ENCODE results near the gene SYN1.
A peak's percentile ranks its signal among the peaks of the same experiment; 100 is the strongest.

Gene SYN1

DNA sequence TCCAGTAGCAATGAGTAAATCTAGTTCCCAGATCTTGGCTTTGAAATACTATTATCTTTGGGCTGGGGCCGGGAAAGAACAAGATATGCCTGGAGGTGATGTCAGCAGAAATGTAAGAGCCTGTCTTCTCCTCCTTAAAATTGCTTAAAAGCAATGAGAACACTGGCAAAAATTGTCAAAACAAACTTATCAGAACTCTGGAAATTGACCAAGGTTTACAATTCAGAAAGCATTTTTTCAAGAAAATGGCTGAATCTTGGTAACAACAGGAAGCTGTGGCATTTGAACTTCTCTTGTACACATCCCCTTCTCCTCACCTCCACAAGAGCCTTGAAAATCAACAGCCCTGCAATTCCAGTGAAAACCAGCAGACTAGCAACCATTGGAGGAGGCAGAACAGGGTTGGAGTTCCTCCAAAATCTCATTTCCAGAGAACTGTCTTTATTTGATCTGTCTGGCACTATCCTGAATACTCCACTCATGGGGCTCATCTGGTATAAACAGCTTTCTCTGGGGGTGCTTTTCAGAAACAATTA lies 23.9 kb downstream of the SYN1 start:
- no peak for DNase-seq (ENCODE audit: low spot score)

DNA sequence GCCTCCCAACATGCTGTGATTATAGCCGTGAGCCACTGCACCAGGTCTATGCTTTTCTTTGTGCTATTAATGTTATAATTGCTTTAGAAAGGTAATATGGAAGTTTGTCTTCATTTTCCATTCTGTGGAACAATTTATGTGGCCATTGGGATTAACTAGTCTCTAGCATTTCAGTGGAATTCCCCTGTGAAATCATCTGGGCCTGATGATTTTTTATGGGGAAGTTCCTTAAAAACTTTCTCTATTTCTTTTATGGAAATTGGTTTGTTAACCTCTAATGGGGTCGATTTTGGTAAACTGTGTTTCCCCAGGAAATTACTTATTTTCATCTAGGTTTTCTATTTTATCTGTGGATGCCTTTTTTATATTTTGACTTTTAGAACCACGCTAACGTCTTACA lies 26.1 kb downstream of the SYN1 start:
- no peak for DNase-seq (ENCODE audit: low spot score)

DNA sequence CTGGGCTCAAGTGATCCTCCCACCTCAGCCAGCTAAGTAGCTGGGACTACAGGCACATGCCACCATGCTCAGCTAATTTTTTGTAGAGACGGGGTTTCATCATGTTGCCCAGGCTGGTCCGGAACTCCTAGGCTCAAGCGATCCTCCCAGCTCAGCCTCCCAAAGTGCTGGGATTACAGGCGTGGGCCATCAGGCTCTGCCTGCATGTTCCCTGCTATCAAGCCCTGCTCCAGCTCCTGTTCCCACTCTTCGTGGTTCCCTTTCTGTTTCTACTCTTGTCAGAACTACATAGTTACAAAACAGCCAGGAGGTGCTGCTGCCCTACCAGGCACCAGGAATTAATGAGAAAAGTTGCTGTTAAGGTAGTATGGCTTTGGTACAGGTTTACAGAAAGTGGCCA lies 28.7 kb downstream of the SYN1 start:
- DNase-seq (ENCODE audit: low spot score): no peak

DNA sequence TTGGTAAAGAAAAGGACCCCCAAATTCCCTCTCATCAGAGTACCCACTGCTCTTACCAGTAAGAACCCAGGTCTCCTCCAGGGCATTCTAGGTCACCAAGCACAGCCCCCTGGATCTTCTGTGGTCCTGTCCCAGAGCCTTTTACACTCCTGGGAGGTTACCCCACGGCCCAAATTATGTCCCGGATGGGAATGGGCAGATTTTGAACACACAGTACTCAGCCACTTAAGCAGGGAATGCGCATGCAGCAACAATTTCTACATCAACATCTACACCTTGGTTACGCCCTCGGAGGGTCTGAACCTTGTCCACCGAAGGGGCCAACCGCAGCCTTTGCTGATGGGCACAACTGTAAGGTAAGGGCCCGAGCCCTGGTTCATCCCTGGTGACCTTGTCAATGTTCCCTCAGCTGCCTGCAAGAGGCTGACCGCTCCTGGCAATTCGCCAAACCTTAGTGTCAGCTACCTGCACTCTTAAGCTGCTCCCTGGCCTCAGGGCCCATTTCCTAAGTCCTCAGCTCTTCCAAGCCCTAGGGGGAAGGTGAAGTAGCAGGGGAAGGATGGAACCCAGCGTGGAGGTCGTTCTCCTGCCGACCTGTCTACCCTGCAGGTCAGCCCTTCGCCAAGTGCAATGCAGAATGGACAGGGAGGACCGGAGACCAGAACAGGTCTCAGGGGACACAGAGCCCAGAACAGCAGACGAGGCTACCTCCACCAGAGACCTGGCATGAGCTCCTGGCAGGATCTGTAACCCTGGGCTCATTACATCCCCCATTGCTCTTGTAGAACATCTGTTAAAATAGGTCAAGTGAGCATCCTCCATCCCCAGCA lies 31.5 kb downstream of the SYN1 start:
- DNase-seq (ENCODE audit: low spot score): no peak

DNA sequence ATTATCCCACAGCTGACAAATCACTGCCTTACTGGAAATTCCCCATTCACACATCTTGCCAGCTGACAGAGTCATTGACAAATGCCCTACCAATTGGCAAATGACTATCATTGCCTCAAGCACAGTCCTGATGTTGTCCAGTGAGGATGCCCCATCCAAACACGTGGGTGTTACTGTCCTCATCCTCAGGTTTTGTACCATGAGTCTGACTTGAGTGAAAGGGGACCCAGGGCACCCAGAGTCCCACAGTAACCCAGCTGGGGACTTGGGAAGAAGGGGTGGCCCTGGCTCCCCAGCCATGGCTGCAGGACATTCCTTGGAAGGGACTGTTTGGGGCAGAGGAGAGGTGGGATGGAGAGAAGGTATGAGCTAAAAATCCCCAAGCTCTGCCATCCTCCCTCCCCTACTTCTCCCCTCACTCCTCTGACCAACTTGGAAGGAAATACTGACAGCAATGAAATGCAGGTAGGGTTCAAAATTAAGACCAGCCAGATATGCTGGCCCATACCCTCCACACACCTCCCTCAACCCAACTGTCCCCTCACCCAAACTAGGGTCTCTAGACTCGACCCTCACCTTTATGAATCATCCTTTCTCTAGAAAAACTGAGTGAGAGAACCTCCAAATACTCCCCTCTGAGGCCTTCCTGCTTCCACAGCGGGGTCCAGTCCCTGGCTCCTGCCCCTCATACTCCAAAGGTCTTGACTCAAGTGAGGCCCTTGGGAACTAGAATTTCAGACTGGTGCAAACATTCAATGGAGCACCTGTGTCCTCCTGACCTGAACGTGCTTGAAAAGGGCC lies 32.4 kb downstream of the SYN1 start:
- no peak for DNase-seq (ENCODE audit: low spot score)

DNA sequence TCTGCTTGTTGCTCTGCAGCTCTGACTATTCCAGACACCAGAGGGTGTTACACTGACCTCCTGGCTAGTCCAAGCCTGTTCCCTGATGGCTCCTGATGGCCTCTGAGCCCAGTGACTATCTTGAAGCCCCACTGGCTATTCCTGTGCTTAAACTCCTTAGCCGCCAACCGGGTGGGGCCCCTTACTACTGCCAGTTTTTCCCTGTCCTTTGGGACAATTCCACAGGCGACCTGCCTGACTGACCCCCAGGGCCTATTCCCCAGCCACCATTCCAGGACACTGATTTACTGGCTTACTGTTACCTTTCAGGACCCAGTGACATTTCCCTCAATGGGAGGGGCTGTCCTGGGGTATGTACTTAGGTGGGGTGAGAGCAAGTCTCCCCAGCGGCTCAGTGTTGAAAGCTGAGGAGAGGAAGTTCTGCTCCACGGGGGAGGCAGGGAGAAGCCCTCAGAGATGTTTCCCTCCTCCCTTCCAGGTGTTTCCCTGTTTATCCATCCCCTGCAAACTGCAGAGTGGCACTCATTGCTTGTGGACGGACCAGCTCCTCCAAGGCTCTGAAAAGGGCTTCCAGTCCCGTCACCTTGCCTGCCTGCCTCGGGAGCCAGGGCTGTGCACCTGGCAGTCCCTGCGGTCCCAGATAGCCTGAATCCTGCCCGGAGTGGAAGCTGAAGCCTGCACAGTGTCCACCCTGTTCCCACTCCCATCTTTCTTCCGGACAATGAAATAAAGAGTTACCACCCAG lies 33.4 kb downstream of the SYN1 start:
- no peak for DNase-seq (ENCODE audit: low spot score)

DNA sequence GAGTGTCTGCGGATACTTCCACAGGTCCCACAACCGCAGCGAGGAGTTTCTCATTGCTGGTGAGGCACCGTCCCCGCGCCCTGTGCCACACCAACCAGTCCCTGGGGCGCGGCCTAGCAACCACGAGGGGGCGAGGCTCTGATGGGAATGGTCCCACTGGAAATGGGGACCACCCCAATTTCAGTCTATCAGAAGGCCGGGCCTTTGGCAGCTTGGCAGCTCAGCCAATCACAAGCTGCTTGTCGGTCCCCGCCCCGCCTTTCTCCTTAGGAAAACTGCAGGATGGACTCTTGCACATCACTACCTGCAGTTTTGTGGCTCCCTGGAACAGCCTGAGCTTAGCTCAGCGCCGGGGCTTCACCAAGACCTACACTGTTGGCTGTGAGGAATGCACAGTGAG lies 34.4 kb downstream of the SYN1 start:
- DNase-seq (ENCODE audit: low spot score): no peak

DNA sequence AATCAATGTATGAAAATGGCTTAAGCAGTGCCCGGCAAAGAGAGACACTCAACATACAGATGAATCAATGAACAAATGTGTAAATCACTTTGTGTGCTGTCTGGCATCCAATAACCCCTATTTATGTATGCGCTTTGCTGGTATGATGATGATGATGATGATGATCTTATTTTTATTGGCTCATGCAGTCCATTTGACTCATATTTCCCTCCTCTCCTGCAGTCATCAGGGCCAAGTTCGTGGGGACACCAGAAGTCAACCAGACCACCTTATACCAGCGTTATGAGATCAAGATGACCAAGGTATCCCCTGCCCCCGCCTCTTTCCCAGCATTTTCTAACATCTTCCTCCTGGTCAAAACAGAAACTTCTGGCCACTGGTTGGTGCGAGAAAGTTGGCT lies 34.9 kb downstream of the SYN1 start:
- no peak for DNase-seq (ENCODE audit: low spot score)

DNA sequence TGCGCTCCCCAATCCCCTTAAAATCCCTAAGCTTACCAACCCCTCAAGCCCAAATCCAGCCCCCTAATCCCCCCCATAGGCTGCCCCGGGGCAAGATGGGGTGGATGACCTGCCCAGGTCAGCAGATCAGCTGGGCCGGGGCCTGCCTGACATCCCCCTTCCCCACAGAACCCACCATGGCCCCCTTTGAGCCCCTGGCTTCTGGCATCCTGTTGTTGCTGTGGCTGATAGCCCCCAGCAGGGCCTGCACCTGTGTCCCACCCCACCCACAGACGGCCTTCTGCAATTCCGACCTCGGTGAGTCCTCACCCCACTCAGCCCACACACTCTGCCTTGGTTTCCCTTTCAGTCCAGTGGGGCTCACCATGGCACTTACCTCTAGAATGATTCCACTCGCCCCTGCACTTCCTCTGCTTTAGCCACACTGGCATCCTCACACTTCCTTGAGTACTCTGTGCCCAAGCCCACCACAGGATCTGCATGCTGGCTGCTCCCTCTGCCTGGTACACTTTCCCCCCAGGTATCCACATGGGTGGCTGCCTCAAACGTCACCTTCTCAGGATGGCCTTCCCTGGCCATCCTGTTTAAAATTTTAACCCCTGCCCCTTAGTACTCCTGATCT lies 36.3 kb downstream of the SYN1 start:
- DNase-seq (ENCODE audit: low spot score): no peak

DNA sequence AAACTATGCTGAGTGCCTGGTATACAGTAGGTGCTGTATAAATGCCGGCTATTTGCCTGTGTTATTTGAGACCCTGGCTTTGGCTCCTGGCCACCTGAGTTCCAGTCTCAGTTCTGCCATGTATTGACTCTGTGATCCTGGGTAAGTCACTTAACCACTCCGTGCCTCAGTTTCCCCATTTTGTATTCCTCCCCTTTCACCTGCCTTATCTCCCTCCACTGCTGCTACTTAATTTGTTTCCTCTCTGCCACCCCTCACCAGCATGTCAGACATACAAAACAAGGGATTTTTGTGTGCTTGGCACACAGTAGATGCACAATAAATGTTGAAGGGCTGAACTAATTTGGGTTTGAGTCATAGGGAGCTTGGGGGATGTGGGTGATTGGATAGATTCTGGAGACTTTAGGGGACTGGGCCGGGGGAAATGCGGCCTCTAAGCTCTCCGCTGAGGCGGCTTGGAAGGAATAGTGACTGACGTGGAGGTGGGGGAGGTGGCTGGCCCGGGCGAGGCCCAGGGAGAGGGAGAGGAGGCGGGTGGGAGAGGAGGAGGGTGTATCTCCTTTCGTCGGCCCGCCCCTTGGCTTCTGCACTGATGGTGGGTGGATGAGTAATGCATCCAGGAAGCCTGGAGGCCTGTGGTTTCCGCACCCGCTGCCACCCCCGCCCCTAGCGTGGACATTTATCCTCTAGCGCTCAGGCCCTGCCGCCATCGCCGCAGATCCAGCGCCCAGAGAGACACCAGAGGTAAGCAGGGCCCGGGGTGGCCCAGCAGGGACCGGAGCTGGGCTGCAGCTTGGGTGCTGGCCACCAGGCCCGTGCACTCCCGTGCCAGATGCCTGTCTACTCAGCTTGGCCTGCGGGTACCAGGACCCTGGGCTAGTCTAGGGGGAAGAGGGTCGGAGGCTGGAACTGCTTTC lies 37.7 kb downstream of the SYN1 start, which contains the start of gene TIMP1:
Gene TIMP1 (plus strand): TSS at position 706 of the 917 bp plus-strand sequence. CDS start 980 bp downstream, outside the sequence.
- DNase-seq (ENCODE audit: low spot score): peak; percentile 21

DNA sequence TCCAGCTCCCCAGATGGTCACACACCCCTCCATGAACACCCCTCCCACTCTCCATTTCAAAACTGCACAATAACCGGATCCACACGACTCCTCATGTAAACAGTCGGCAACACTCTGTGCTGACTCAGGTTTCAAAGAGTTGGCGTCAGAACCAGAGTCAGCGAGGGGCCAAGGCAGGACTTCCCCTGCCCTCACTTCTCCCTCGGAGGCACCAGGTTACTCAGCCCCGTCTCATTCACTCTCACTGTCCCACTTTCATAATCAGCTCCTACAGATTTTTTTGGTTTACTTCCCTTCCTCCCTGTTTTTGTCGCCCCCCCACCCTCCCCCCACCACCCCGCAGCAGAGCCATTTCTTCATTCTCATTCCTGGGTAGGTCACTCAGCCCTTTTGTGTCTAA lies 40.1 kb downstream of the SYN1 start:
- DNase-seq (ENCODE audit: low spot score): no peak

DNA sequence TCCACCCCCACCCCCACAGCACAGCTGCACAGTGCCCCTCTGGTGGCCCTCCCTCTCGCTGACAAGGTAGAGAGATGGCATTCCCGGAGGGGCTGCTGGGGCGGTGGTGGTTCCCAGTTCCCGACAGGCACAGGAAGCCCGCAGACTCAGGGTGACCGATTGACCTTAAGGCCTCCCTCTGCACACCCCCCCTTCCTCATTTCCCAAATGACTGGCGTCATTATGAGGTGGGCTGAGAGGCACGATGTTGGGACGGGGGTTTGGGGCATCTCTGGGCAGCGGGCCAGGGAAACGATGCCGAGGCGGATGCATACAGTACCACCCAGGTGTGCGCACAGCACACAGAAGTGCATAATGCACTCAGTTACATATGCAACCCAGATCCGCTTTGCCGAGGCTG lies 41.0 kb downstream of the SYN1 start:
- no peak for DNase-seq (ENCODE audit: low spot score)

DNA sequence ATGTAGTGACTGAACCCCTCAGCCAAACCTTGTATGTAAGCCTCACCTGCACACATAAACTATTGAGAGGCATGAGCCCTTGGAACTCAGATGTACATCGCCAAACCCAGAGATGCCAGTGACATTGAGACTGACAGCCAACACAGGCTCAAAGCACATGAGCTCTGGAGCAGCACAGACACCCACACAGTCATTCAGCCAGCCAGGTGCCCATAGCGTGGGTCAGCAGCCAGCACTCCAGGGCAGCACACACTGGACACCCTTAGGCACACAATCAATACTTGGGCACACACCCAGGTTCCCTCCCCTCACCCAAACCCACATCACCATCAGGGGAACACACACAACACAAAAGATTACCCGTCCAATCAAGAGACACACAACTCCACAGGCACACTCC lies 41.8 kb downstream of the SYN1 start:
- DNase-seq (ENCODE audit: low spot score): no peak

DNA sequence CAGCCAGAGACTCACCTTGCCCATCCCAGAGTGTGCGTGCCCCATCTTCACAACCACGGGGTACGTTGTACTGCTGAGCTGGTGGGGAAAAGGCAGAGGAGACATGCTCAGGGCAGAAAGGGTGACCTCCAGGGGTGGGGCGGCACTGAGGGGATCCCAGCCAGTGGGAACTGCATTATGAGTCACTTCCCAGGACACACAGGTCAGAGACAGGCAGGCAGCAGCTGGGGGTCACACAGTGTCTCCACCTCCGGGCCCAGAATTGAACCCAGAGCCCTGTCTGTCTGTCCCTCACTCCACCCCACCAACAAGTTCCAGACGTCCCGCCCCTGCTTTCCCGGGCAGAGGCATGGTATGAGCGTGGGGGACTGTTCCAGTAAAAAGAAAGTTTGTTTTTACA lies 42.2 kb downstream of the SYN1 start:
- DNase-seq (ENCODE audit: low spot score): no peak

DNA sequence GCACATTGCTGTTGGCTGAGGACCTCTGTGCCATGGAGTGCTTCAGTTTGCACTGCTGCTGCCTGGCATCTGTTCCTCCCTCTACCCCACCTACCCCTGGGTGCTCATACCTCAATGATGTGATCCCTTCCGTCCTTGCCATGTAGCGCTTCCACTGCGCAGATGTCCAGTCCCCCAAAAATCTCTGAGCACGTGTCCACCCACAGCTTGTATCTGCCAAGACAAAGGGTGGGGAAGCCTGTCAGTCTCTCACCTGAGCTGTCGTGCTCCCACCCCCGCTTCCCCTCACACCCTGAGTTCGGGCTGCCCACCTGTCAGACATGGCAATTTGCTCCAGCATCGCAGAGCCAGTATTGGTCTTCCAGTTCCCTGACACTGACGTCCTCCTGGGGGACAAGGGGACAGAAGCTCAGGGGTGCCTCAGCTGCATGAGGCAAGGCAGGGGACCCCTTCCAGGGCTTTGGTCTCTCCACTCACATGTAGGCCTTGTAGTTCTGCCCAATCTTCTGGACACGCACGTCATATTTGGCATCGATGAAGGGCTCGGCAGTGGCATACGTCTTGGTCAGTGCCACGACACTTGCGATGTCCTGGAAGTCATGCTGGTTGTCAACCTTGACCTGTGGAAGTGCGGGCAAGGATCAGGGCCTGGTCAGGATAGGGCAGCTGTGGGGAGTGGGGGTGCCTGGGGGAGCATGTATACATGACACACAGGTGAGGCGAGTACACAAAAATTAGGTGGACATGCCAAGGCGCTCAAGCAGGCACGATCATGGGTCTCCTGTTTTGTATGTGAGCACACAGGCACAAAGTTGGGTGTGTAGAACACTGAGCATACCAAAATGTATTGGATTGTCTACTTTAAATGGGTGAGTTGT lies 43.4 kb downstream of the SYN1 start:
- DNase-seq (ENCODE audit: low spot score): no peak

DNA sequence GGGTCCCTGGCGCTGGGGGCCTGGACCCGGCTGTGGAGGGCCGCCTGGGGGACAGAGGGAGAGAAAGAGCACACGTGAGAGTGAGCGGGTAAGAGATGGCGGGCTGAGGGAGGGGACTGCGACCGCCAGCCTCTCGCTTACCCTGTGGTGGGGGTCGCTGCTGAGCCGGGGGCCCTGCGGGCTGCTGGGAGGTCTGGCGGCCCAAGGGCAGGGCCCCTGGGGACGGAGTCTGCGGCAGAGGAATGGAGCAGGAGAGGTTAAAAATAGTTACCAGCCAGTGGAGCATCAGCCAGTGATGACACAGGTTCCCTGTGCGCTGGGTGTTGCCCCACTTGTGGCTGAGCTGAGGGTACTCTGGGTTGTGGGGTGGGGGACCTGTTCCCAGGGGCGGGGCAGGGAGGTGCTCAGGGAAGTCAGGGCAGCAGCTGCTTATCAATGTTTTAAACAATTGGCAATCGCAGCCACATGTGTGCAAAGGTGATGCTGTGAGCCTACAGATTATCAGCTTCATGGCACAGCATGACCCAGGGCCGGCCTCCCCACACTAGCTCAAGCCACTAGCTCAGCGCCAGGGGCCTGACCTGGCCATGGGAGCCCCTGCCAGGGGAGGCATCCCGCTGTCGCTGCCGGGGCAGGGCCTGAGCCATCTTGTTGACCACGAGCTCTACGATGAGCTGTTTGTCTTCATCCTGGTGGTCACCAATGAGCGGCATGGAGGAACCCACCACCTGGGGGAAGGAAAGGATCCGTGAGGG lies 44.9 kb downstream of the SYN1 start:
- no peak for DNase-seq (ENCODE audit: low spot score)

DNA sequence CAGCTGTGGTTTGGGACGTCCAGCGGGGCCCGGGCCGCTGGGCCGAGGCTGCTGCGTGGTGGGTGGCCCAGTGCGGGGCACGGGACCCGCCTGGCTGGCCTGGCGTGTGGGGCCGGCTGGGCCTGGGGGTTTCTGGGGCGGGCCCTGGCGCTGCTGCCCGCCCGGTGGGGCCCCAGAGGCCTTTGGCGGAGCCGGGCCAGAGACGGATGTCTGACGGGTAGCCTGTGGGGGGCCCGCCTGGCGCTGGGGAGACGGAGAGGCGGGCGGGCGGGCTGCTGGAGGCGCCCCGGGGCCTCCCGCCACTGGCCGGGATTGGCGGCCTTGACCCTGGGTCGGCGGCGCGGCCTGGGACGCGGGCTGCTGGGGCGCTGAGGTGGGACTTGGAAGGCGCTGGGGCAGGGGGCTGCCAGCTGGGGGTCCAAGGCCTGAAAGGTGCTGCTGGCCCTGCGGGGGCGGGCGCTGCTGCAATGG lies 45.5 kb downstream of the SYN1 start:
- no peak for DNase-seq (ENCODE audit: low spot score)

DNA sequence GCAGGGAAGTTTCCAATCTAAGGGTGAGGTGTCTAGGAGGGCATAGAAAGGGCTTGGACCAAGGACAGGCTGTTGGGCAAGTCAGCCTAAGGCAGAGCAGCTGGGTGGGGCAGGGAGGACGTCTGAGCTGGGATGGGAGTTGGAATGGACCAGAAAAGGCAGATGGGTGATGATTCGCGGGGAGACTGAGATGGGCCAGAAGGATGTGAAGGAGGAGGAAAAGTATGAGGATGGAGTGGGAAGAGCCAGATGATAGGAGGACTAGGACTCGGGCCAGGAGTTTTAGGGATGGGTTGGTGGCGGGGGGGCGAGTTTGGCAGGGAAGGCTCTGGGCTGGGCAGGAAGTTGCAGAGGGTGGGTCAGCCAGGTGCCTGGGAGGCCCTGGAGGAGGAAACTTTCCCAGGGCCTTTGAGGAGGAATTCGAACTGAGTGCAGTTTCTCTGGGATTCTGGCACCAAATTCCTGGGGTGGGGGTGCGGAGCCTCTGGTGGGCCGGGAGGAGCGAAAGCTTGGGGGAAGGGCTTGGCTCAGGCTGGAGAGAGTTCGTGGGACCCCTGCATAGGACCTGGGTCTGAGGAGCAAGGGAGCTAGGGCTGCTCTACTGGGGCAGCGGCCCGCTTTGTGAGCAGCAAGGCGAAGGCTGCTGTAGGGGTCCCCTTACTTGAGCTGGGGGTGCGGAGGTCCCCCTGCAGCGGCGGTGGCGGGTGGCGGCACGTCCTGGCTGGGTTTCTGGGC lies 46.1 kb downstream of the SYN1 start:
- DNase-seq (ENCODE audit: low spot score): no peak

Measured in globus pallidus (tissue), 1 donor.